Uterus (tissue), 4 donors: ENCODE results near the gene OR2Y1. TPM values are rescaled to one million over a fixed set of nuclear protein-coding genes. Genes with fewer than 3 reads are reported as not detected.
"Not testable (repeated sequence)": the region's sequence is repeated elsewhere in the genome, so short reads cannot be mapped to it uniquely, and the experiment has no call there.

Experiments
- DNase-seq, 2 donors: peaks; one replicate each; pipeline ENCODE4 v3.0.0-alpha.2; 2019 to 2020
- H3K27ac ChIP-seq, 2 donors: fragments of 200-600 bp; sonication (generic); 1 replicate in 1 of 2; 2 replicates in 1 of 2; pipeline ENCODE4 v1.5.1; 2016 to 2018
- H3K27me3 ChIP-seq, 2 donors: fragments of 200-600 bp; sonication (generic); one replicate each; pipeline ENCODE4 v1.5.1; 2018 to 2019; ENCODE audit warnings: control low read depth in 1 of 2
- H3K36me3 ChIP-seq, 2 donors: fragments of 200-600 bp; sonication (generic); one replicate each; pipeline ENCODE4 v1.5.1; 2019; ENCODE audit warnings: control low read depth in 1 of 2
- H3K4me1 ChIP-seq, 2 donors: fragments of 200-600 bp; sonication (generic); one replicate each; pipeline ENCODE4 v1.5.1; 2018 to 2019; ENCODE audit warnings: control low read depth in 1 of 2
- H3K4me3 ChIP-seq, 2 donors: fragments of 200-600 bp; sonication (generic); 1 replicate in 1 of 2; 2 replicates in 1 of 2; pipeline ENCODE4 v1.5.1; 2018 to 2019; ENCODE audit warnings: mild to moderate bottlenecking in 1 of 2
- H3K9me3 ChIP-seq, 2 donors: fragments of 200-600 bp; sonication (generic); one replicate each; pipeline ENCODE4 v1.5.1; 2019; ENCODE audit warnings: control low read depth in 1 of 2
- POLR2A ChIP-seq, 2 donors: fragments of 450-650 bp; IDR thresholded peaks; one replicate each; pipeline ENCODE4 v1.6.1; 2016; ENCODE audit warnings: antibody characterized with exemption in 2 of 2, mild to moderate bottlenecking in 1 of 2, moderate library complexity in 1 of 2
- intact Hi-C: fragments of 100-400 bp; cut with DNase I; formaldehyde crosslinking; loops from one replicate; pipeline ENCODE4 v1.15.1; 2023; ENCODE audit warnings: low total_unique reads
- total RNA-seq, 4 donors: library from RNA; depleted of rRNA in 3 of 4; stranded (reverse); fragments of >200 nt in 3 of 4; gene quantifications; one replicate each; pipeline versions ENCODE4 v1.1.0 to v1.2.4, GENCODE V29; 2014 to 2023
- TF ChIP-seq, protein P1 (sequence below), 4 experiments: fragments of 200-600 bp in 2 of 4; fragments of 450-650 bp in 2 of 4; sonication (generic) in 2 of 4; IDR thresholded peaks; one replicate each; pipeline ENCODE4 v1.5.1; 2016 to 2019; ENCODE audit warnings: antibody characterized with exemption in 4 of 4, mild to moderate bottlenecking in 2 of 4, moderate library complexity in 1 of 4
- donor health status: DM: yes; HTN: yes; CAD: no.

OR2Y1 gene
- total RNA-seq, 4 donors from 2014 or later = not detected

DNA sequence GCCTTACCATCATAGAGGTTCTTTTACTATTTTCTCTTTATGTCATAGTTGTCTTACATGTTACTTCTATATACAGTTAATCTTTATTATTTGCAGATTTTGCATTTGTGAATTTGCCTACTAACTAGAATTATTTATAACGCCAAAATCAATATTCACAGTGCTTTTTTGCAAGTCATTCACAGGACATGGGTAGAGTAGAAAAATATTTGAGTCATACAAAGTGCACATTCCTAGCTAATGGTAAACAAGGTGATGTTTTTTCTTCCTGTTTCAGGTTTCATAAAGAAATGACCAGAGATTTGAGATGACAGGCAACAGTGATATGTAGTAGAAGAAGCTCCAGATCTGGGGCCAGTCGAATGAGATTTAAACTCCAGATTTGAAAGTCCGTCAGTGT is 30.0 kb upstream of the OR2Y1 start:
- H3K4me1 ChIP-seq = no peaks in the 10 kb centered on the region
- no peak overlapping the region for H3K27ac ChIP-seq
- H3K9me3 ChIP-seq = peaks cover 0 to 4% of the 10 kb centered on the region in 2 donors
- H3K27me3 ChIP-seq = no peaks in the 10 kb centered on the region
- H3K36me3 ChIP-seq = no peaks in the 10 kb centered on the region
- H3K4me3 ChIP-seq = no peak overlapping the region
- no peak for TF ChIP-seq POLR2A (IDR thresholded peaks at IDR 0.05)
- TF ChIP-seq, protein P1, sequence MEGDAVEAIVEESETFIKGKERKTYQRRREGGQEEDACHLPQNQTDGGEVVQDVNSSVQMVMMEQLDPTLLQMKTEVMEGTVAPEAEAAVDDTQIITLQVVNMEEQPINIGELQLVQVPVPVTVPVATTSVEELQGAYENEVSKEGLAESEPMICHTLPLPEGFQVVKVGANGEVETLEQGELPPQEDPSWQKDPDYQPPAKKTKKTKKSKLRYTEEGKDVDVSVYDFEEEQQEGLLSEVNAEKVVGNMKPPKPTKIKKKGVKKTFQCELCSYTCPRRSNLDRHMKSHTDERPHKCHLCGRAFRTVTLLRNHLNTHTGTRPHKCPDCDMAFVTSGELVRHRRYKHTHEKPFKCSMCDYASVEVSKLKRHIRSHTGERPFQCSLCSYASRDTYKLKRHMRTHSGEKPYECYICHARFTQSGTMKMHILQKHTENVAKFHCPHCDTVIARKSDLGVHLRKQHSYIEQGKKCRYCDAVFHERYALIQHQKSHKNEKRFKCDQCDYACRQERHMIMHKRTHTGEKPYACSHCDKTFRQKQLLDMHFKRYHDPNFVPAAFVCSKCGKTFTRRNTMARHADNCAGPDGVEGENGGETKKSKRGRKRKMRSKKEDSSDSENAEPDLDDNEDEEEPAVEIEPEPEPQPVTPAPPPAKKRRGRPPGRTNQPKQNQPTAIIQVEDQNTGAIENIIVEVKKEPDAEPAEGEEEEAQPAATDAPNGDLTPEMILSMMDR (IDR thresholded peaks at IDR 0.05) = no peak
- DNase-seq = no peak
- intact Hi-C loops = no loop called here

- Histone ChIP-seq H3K27ac (no peak overlapping the region), H3K36me3 (no peaks in the 10 kb centered on the region), H3K27me3 (no peaks in the 10 kb centered on the region), H3K4me1 (no peaks in the 10 kb centered on the region), H3K9me3 (peaks cover 0 to 10% of the 10 kb centered on the region in 2 donors), H3K4me3 (no peak overlapping the region)
- no peak for DNase-seq
- TF ChIP-seq, protein P1 (IDR thresholded peaks at IDR 0.05) = no peak
- no peak for TF ChIP-seq POLR2A (IDR thresholded peaks at IDR 0.05)
- intact Hi-C loops = no loop called here
These were observed 15.7 kb upstream of the OR2Y1 start for GRCh38 chr5:180755601-180756000.

DNA sequence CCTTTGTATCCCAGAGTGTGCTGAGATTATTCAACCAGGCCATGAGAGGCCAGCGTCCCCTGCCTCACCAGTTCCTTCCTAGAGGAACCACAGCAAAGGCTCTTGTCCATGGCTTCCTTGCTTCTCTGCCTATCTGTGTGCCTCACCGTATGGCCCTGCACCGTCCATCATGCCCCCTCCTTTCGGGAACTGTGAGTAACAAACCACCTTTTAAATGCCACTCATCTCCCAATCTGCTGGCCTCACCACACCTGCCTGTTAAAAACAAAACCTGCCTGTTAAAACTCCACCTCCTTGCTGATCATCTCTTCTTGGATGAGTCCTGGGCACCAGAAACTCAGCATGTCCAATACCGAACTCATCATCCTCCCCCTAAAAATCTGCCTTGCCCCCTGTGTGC is 4.4 kb upstream of the OR2Y1 start:
- no peak for DNase-seq
- intact Hi-C loops = no loop called here
- H3K27ac ChIP-seq = no peak overlapping the region
- H3K9me3 ChIP-seq = no peaks in the 10 kb centered on the region
- H3K27me3 ChIP-seq = no peaks in the 10 kb centered on the region
- no peak overlapping the region for H3K4me3 ChIP-seq
- no peaks in the 10 kb centered on the region for H3K4me1 ChIP-seq
- no peak for TF ChIP-seq POLR2A (IDR thresholded peaks at IDR 0.05)
- TF ChIP-seq, protein P1 (IDR thresholded peaks at IDR 0.05) = no peak
- no peaks in the 10 kb centered on the region for H3K36me3 ChIP-seq

DNA sequence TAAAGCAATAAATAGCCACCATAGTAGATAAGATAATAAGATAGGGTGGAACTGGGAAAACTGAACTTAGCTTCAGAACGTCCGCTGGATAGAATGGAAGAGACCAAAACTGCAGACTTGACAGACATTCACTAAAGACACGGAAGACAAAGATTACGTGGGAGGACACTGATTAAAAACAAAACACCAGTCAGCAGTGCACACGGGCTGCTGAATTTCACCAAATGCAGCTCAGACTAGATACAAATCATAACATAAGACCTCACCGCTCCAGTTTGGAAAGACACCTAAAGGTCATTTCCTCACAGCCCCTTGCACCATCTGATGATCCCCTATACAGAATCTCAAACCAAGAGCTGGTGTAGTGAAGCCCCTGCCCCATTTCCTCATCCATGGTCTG is 2.9 kb upstream of the OR2Y1 start:
- no peak for DNase-seq
- no peaks in the 10 kb centered on the region for H3K9me3 ChIP-seq
- H3K4me3 ChIP-seq = no peak overlapping the region
- H3K27ac ChIP-seq = no peak overlapping the region
- no peaks in the 10 kb centered on the region for H3K36me3 ChIP-seq
- no peak for TF ChIP-seq POLR2A (IDR thresholded peaks at IDR 0.05)
- TF ChIP-seq, protein P1 (IDR thresholded peaks at IDR 0.05) = no peak
- intact Hi-C loops = no loop called here
- no peaks in the 10 kb centered on the region for H3K4me1 ChIP-seq
- no peaks in the 10 kb centered on the region for H3K27me3 ChIP-seq

DNA sequence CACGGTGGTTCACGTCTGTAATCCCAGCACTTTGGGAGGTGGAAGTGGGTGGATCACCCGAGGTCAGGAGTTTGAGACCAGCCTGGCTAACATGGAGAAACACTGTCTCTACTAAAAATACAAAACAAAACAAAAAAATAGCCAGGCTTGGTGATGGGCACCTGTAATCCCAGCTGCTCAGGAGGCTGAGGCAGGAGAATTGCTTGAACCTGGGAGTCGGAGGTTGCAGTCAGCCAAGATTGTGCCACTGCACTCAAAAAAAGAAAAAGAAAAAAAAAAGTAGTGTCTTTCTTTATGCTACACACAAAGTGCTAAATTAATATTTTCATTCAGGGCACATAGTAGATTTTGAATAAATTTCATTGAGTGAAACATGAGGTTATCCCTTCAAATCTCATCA is 1.1 kb upstream of the OR2Y1 start:
- H3K4me1 ChIP-seq, H3K4me3 ChIP-seq, H3K9me3 ChIP-seq, H3K27me3 ChIP-seq, H3K27ac ChIP-seq, intact Hi-C loops, H3K36me3 ChIP-seq, DNase-seq: not testable (repeated sequence)

DNA sequence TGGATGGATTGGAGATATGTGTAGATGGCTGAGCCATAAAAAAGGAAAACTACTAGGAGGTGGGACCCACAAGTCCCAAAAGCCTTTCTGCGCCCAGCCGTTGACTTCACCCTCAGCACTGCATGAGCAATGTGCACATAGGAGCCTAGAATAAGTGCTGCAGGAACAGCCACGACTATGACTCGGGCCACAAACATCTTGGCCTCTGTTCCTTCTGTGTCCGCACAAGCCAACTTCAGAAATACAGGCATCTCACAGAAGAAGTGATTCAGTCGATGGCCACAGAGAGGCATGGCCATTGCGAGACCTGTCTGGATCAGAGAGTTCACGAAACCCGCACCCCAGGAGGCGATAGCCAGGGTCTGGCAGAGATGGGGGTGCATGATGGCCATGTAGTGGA is 587 bp downstream of the OR2Y1 start:
- Histone ChIP-seq H3K36me3 (no peaks in the 10 kb centered on the region), H3K27me3 (no peaks in the 10 kb centered on the region), H3K9me3 (no peaks in the 10 kb centered on the region), H3K4me3 (no peak overlapping the region), H3K27ac (no peak overlapping the region), H3K4me1 (no peaks in the 10 kb centered on the region)
- intact Hi-C loops = no loop called here
- DNase-seq = no peak
- no peak for TF ChIP-seq POLR2A (IDR thresholded peaks at IDR 0.05)
- TF ChIP-seq, protein P1 (IDR thresholded peaks at IDR 0.05) = no peak
